ENCODE measurements around the gene CCDC78.

- TF ChIP-seq CTCF (conservative IDR thresholded peaks at IDR 0.05; ENCODE audit: low read length) (no peak), EZH2phosphoT487 (IDR thresholded peaks at IDR 0.05; ENCODE audit: borderline replicate concordance) (no peak)
These were observed 13.6 kb upstream of the CCDC78 start for GRCh38 chr16:739560-740458.
